NCI-H2227 treated with DMSO at 0.1 percent for 48 hours (cell line): ENCODE data around the gene TMED5.
"Not testable (repeated sequence)": the region's sequence is repeated elsewhere in the genome, so short reads cannot be mapped to it uniquely, and the experiment has no call there.

Experiments
- DNase-seq: peaks from one replicate; lab custom pipeline; 2025; lab: John Stamatoyannopoulos, UW

The TMED5 gene

GRCh38 chr1:93179886-93180722 lies at the start of gene TMED5:
Gene TMED5 (minus strand): TSS chr1:93180413. CDS start chr1:93180242, 171 bp downstream.
- peak; percentile 98 for DNase-seq

- no peak for DNase-seq
Observed at GRCh38 chr1:93223023-93223675, 42.9 kb upstream of the TMED5 start.

DNA sequence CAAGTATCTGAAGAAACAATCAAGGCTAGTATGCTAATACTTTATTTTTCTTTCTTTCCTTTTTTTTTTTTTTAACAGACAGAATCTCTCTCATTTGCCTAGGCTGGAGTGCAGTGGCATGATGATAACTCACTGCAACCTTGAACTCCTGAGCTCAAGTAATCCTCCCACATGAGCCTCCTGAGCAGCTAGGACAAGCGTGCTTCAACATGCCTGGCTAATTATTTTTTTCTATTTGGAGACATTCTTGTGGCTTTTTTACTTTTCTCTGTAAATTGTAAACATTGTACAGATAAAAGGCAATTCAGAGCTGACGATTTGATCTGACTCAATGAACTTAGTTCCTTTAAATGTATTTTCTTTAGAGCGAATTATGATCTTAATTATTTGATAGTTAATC lies 41.7 kb upstream of the TMED5 start:
- DNase-seq: no peak

GRCh38 chr1:93220716-93221115 lies 40.5 kb upstream of the TMED5 start:
- not testable (repeated sequence) for DNase-seq

DNA sequence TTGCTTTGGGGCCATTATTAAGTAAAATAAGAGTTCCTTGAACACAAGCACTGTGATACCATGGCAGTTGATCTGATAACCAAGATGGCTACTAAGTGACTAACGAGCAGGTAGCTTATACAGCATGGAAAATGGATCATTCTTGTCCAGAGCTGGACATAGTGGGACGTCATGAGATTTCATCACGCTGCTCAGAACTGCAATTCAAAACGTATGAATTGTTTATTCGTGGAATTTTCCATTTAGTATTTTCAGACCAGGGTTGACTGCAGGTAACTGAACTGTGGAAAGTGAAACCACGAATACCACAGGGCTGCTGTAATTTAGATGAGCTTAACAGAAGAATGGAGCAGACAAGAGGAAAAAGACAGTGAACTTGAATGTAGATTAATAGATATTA lies 39.2 kb upstream of the TMED5 start:
- DNase-seq: no peak

DNA sequence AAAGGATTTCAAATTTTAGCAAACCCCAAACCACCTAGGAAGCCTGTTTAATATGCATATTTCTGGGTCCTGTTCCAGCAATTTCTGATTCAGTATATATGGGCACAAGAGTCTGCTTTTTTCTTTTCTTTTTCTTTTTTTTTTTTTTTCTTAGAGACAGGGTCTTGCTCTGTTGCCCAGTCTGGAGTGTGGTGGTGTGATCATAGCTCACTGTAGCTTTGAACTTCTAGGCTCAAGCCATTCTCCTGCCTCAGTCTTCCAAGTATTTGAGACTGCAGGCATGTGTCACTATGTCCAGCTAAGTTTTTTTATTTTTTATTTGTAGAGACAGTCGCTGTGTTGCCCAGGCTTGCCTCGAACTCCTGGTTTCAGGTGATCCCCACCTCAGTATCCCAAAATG lies 35.1 kb upstream of the TMED5 start:
- DNase-seq: no peak

GRCh38 chr1:93207211-93207610 lies 27.0 kb upstream of the TMED5 start:
- DNase-seq: no peak

GRCh38 chr1:93206567-93206954 lies 26.3 kb upstream of the TMED5 start:
- no peak for DNase-seq

DNA sequence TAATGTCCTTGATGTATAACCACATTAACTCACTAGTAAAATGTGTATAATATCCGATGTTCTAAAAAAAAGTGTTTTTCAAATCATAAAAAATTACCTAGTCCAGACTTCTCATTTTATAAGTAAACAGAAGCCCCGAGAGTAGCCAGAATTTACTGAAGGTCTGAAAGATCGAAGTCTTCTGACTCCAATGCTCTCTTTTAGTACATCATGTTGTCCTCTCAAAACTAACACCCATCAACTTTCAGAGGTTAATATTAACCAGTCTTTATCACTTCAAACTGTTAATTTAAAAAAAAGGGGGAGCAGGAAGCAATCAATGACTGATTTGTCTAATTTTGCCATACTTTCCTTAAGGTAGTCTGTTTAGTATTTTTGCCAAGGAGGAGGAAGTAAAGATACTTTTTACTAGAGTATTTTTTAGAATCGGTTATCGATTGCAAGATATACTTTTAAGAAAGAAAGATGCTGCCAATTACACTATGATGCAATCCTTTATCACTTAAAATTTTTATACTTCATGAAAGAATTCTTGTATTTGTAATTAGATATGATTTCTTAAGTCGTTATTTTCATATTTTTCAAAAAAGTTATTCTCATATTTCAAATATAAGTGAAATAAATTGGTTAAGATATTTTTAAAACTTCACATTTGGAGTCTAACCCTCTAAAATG lies 25.8 kb upstream of the TMED5 start:
- no peak for DNase-seq

- DNase-seq: no peak
Observed at GRCh38 chr1:93200714-93201113, 20.5 kb upstream of the TMED5 start.

DNA sequence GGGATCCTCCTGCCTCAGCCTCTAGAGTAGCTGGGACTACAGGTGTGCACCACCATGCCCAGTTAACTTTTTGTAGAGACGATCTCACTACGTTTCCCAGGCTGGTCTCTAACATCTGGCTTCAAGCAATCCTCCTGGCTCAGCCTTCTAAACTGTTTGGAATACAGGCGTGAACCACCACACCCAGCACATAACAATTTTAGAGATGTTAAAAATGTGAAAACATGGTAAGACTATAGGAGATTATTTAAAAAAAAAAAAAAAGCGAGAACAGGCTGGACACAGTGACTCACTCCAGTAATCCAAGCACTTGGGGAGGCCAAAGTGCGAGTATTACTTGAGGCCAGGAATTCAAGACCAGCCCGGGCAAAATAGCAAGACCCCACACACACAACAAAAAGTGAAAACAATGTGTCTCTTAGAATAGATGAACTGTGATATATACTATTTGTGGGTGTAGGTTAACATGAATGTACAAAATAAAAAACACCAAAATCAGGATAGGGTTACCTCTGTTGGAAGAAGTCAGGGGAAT lies 19.9 kb upstream of the TMED5 start:
- DNase-seq: no peak

DNA sequence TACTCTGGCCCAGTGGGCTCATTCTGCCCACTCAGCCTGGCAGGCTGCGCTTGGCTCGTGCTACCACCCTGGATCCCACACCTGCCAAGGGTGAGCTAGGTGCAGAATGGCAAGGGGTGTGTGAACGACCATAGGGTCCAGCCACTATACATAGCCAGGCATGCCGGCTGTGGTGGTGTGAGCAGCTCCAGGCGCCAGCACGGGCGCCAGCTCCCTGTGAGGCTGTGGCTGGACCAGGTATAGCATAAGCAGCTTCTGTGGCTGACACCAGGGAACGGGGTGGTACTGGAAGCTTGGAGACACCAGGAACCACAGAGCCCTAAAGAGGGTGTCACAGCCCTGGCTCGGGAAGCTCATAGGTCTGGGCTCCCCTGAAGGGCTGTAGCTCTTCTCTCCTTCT lies 18.9 kb upstream of the TMED5 start:
- DNase-seq: no peak

- no peak for DNase-seq
Observed at GRCh38 chr1:93196591-93196990, 16.4 kb upstream of the TMED5 start.

DNA sequence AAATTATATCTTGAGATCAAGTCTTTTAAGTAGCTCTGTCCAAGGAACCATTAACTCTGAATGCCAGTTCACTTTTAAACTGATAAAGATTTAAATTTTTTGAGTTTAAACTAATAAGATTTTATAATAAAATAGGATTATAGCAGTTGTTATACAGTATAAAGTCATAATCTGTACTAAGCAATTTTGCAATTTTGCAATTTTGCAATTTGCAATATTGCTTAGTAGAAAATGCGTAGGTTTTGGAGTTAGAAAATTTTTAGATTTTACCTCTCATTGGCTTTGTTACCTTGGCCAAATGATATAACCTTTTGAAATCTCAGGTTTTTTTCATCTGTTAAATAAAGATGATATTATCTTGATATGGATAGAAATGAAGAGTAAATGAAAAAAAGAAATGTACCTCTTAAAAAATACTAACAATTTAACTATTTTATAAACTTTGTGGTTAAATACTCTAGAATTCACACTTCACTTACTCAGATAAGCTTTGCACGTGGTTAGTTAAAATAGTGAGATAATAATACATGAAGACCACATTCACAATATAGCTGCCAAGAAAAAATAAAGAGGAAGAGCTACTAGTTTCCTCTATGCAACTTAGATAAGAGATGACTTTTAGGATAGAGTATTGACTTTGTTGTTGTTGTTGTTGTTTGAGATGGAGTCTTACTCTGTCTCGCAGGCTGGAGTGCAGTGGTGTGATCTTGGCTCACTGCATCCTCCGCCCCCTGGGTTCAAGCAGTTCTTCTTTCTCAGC lies 14.2 kb upstream of the TMED5 start:
- DNase-seq: no peak

DNA sequence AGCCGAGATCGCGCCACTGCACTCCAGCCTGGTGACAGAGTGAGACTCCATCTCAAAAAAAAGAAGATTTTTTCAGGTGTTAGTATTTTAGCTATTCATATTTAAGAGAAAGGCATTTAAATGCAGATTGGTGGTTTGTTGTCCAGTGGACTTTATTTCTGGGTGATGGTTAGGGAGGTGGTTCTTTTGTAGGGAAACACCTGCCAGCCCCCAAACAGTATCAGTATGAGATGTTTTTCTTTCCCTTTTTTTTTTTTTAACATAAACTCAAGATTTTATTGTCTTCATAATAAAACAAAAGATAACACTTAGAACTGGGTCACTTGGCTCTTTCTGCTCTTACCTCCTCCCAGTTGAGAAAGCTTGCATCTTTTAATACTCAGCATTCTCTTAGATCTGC lies 10.2 kb upstream of the TMED5 start:
- DNase-seq: no peak

- no peak for DNase-seq
Observed at GRCh38 chr1:93186667-93187066, 6.5 kb upstream of the TMED5 start.

- peak; percentile 73 for DNase-seq
Observed at GRCh38 chr1:93180723-93181613, 755 bp upstream of the TMED5 start, which contains the start of gene CCDC18. Gene CCDC18 (plus strand): TSS chr1:93180724. CDS start chr1:93183362, 2,638 bp downstream.

DNA sequence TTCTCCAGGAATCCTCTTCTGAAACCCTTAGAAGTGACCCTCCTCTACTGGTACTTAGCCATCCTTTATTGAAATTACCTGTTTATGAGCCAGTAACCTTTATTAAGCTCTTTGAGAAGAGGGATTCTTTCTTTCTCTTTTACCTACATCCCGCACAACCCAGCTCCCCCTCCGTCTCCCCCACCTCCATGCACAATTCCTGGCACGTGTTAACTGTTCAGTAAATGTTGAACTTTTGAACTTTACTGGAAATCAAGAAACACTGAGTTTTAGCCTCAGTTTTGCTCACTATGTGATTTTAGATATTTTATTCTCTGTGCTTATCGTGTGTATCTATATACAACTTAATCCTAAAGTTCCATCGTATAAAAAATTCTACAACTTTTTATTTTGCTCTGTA lies 1.8 kb downstream of the TMED5 start:
- no peak for DNase-seq

DNA sequence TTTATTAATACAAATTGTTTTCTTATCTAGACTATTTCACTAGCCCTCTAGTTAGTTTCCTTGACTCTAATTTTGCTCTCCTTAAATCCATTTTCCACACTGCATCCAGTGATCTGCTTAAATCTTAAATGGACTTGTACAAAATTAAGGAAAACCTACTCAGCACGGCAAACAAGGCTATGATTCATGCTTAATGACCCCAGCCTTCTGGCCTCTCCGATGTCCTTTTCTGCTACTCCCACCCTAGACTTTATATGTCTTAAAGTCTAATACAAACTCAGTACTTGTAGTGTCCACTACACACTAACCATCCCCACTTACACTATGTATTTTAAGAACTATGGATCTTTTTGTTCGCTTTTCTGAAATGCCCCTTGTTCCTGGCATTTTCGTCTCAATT lies 2.2 kb downstream of the TMED5 start:
- peak; percentile 5 for DNase-seq

GRCh38 chr1:93174638-93175037 lies 5.6 kb downstream of the TMED5 start:
- DNase-seq: not testable (repeated sequence)

DNA sequence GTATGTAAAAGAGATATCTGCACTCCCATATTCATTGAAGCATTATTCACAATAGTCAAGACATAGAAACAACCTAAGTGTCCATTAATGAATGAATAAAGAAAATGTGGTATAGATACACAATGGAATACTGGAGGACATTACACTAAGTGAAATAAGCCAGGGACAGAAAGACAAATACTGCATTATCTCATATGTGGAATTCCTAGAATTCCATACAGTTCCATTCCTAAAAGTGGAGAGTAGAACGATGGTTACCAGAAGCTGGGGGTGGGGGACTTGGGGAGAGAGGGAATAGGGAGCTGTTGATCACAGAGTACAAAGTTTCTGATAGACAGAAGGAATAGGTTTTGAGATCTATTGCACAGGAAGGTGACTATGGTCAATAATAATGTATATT lies 7.4 kb downstream of the TMED5 start:
- DNase-seq: no peak
